Tibial nerve (tissue), 4 donors: ENCODE measurements around the gene PTPRM. TPM values are rescaled to one million over a fixed set of nuclear protein-coding genes. Genes with fewer than 3 reads are reported as not detected.

ENCODE experiments used
- DNase-seq, 2 donors: peaks; one replicate each; pipeline ENCODE4 v3.0.0-alpha.2; 2019; ENCODE audit warnings: low spot score in 2 of 2
- H3K27ac ChIP-seq, 4 donors: fragments of 200-600 bp; sonication (generic) in 3 of 4; one replicate each; pipeline ENCODE4 v1.5.1; 2017 to 2019; ENCODE audit warnings: mild to moderate bottlenecking in 1 of 4
- H3K27me3 ChIP-seq, 2 donors: fragments of 200-600 bp; sonication (generic) in 1 of 2; one replicate each; pipeline versions ENCODE4 v1.5.1 to v1.6.0; 2017 to 2019
- H3K36me3 ChIP-seq, 3 donors: fragments of 200-600 bp; sonication (generic); one replicate each; pipeline ENCODE4 v1.5.1; 2018 to 2019
- H3K4me1 ChIP-seq, 4 donors: fragments of 200-600 bp; sonication (generic) in 3 of 4; one replicate each; pipeline ENCODE4 v1.5.1; 2017 to 2019
- H3K4me3 ChIP-seq, 4 donors: fragments of 200-600 bp; sonication (generic) in 3 of 4; one replicate each; pipeline ENCODE4 v1.5.1; 2017 to 2019; ENCODE audit warnings: mild to moderate bottlenecking in 1 of 4, moderate library complexity in 1 of 4
- H3K9me3 ChIP-seq, 4 donors: fragments of 200-600 bp; sonication (generic) in 3 of 4; one replicate each; pipeline ENCODE4 v1.5.1; 2017 to 2019
- CTCF ChIP-seq, 5 experiments: fragments of 200-600 bp in 3 of 5; fragments of 450-650 bp in 2 of 5; sonication (generic) in 3 of 5; IDR thresholded peaks; one replicate each; pipeline ENCODE4 v1.5.1; 2016 to 2019; ENCODE audit warnings: antibody characterized with exemption in 5 of 5, mild to moderate bottlenecking in 3 of 5, moderate library complexity in 2 of 5
- EP300 ChIP-seq, 2 donors: sonication (generic); formaldehyde crosslinking; IDR thresholded peaks; one replicate each; pipeline ENCODE4 v1.6.1; 2017; ENCODE audit warnings: antibody characterized with exemption in 2 of 2, mild to moderate bottlenecking in 1 of 2
- POLR2A ChIP-seq, 2 donors: fragments of 450-650 bp; IDR thresholded peaks; one replicate each; pipeline ENCODE4 v1.6.1; 2017; ENCODE audit warnings: antibody characterized with exemption in 2 of 2, mild to moderate bottlenecking in 2 of 2, moderate library complexity in 2 of 2
- WGBS, 2 donors: methylation state at CpG; one replicate each; pipeline ENCODE4 v1.1.5; 2018; 5-methylcytosine and 5-hydroxymethylcytosine counted together
- total RNA-seq, 4 donors: library from RNA; depleted of rRNA; stranded (reverse); fragments of >200 nt; gene quantifications; one replicate each; pipeline ENCODE4 v1.1.0, GENCODE V29; 2016

Gene PTPRM
- total RNA-seq, 4 donors from 2014 or later = 62.2 to 92.4 (median 80.7) TPM

DNA sequence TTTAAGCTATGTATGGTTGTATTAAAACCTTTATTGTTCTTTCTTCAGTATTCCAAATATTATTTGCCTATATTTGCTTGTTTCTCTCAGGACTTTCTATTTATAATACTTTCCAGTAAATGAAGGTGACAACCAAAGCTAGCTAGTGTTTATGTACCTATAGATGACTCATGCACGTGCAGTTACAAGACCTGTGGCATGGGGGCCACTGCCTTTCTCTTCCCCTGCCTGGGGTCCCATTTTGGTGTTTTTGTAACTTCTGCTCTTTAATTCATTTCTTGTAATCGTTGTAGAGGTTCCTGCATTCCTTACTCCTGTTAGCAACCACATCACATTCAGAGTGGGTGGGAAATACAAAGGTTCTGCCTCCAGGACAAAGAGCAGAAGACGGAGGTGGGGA, 364.6 kb downstream of the PTPRM start:
- Histone ChIP-seq H3K4me3 (no peak overlapping the region), H3K27me3 (no peaks in the 10 kb centered on the region), H3K27ac (no peak overlapping the region), H3K36me3 (peaks cover 0 to 5% (median 0%) of the 10 kb centered on the region in 3 donors), H3K4me1 (no peaks in the 10 kb centered on the region), H3K9me3 (no peaks in the 10 kb centered on the region)
- WGBS, 2 donors = 66 to 71% methylated on average over 3 of the region's 3 CpGs
- TF ChIP-seq CTCF (IDR thresholded peaks at IDR 0.05) (no peak), POLR2A (IDR thresholded peaks at IDR 0.05) (no peak), EP300 (IDR thresholded peaks at IDR 0.05) (no peak)
- DNase-seq = no peak

DNA sequence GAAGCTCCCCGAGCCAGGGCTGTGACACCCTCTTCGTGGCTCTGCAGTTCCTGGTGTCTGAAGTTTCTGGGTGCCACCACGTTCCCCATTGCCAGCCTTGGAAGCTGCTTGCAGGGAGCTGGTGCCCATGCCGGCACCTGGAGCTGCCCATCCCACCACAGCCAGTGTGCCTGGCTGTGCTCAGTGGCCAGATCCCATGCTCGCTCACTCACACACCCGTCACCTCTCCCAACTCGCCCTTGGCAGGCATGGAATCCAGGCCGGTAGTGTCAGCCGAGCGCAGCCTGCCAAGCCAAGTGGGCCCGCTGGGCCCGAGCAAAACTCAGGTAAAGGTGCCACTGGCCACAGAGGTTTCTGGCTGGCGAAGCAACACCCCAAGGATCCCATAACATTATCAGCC, 370.2 kb downstream of the PTPRM start:
- no peaks in the 10 kb centered on the region for H3K27me3 ChIP-seq
- no peak for DNase-seq
- H3K4me1 ChIP-seq = no peaks in the 10 kb centered on the region
- no peak overlapping the region for H3K27ac ChIP-seq
- TF ChIP-seq EP300 (IDR thresholded peaks at IDR 0.05) = no peak
- no peak for TF ChIP-seq CTCF (IDR thresholded peaks at IDR 0.05)
- no peak for TF ChIP-seq POLR2A (IDR thresholded peaks at IDR 0.05)
- 93 to 96% methylated on average over 13 of the region's 13 CpGs for WGBS, 2 donors
- no peaks in the 10 kb centered on the region for H3K9me3 ChIP-seq
- H3K4me3 ChIP-seq = no peak overlapping the region
- H3K36me3 ChIP-seq = peaks cover 0 to 5% (median 0%) of the 10 kb centered on the region in 3 donors

- TF ChIP-seq EP300 (IDR thresholded peaks at IDR 0.05) = no peak
- no peak for TF ChIP-seq CTCF (IDR thresholded peaks at IDR 0.05)
- no peak for TF ChIP-seq POLR2A (IDR thresholded peaks at IDR 0.05)
- Histone ChIP-seq H3K36me3 (peaks cover 0 to 5% (median 0%) of the 10 kb centered on the region in 3 donors), H3K27me3 (no peaks in the 10 kb centered on the region), H3K9me3 (no peaks in the 10 kb centered on the region), H3K27ac (no peak overlapping the region), H3K4me3 (no peak overlapping the region), H3K4me1 (no peaks in the 10 kb centered on the region)
- DNase-seq = no peak
- 77 to 88% methylated on average over 5 of the region's 5 CpGs for WGBS, 2 donors
Measured at GRCh38 chr18:7939521-7939920, 372.4 kb downstream of the PTPRM start.

DNA sequence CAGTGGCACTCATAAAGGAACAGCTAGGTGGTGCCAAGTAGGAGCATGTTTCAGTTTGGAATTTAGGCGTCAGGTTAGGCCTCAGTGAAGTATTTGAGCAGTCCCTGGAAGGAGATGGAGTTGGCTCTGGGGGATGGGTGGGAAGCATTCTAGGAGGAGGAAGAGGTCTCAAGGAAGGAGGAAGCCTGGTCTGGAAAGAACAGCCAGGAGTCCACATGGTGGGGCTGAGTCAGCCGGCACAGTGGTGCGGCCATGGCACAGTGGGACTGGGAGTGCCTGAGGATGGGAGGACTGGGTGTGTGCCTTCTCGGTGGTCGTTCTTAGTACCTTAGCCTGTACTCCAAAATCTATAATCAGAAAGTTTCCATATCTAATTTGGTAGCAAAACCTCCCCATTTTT, 373.3 kb downstream of the PTPRM start:
- Histone ChIP-seq H3K27me3 (no peaks in the 10 kb centered on the region), H3K9me3 (no peaks in the 10 kb centered on the region), H3K36me3 (peaks cover 0 to 5% (median 0%) of the 10 kb centered on the region in 3 donors), H3K4me1 (peaks cover 0 to under 1% (median 0%) of the 10 kb centered on the region in 4 donors), H3K27ac (no peak overlapping the region), H3K4me3 (no peak overlapping the region)
- 84 to 93% methylated on average over 5 of the region's 5 CpGs for WGBS, 2 donors
- no peak for DNase-seq
- no peak for TF ChIP-seq POLR2A (IDR thresholded peaks at IDR 0.05)
- no peak for TF ChIP-seq CTCF (IDR thresholded peaks at IDR 0.05)

GRCh38 chr18:7940971-7941370, 373.9 kb downstream of the PTPRM start:
- DNase-seq = no peak
- Histone ChIP-seq H3K27ac (no peak overlapping the region), H3K9me3 (no peaks in the 10 kb centered on the region), H3K4me1 (peaks cover 0 to 6% (median 2%) of the 10 kb centered on the region in 4 donors), H3K4me3 (no peak overlapping the region), H3K27me3 (no peaks in the 10 kb centered on the region), H3K36me3 (peaks cover 0 to 5% (median 0%) of the 10 kb centered on the region in 3 donors)
- TF ChIP-seq EP300 (IDR thresholded peaks at IDR 0.05) (no peak), CTCF (IDR thresholded peaks at IDR 0.05) (no peak)
- 73 to 83% methylated on average over 4 of the region's 4 CpGs for WGBS, 2 donors
